T47D (cell line): ENCODE data around the gene ADH6.

Source experiments
- DNase-seq, 2 experiments: peaks; one replicate each; pipeline versions ENCODE4 v3.0.0 to v3.0.0-alpha.2; 2011 to 2012; ENCODE audit warnings: low read depth in 1 of 2, low spot score in 1 of 2
- JUND ChIP-seq: IDR thresholded peaks from 2 replicates; pipeline ENCODE4 v1.6.1; 2012; ENCODE audit warnings: low read depth
- in situ Hi-C: cut with HindIII; loops from 2 replicates; pipeline ENCODE4 v1.10.0; 2016; ENCODE audit warnings: low sequenced_read_pairs, low pct_unique_long_range_greater_than_20kb

ADH6 gene

DNA sequence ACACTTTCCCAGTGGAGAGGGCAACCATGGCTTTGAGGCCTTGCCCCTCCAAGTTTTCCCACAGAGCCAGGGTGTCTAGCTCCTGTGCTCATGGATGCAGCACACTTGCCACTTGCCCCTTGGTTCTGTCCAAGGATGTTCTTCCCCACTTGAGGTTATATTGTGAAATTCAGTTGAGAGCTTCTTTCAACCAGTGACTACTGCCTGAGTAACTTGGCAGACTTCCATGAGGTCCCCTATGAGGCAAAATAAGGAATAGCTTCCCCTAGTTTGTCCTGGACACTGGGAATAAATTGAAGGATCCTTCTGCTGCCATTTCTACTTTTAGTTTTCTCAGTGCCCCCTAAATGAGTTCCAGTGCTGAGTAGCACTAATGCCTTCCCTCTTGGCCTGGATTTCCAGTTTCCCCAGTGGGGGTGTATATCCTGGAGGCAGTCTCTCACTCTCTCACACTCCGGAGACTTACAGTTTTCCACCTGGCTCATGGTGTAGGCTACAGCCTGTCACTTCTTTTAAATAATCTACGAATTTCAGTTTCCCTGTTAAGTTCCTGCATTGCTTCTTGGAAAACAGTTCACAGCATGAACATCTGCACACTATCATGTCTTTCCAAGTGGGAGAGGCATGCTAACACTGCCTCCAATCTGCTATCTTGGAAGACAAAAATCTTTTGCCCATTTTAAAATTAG is 38.5 kb downstream of the ADH6 start:
- no peak for DNase-seq
- no peak for TF ChIP-seq JUND
- in situ Hi-C loops, result no loop called here

DNA sequence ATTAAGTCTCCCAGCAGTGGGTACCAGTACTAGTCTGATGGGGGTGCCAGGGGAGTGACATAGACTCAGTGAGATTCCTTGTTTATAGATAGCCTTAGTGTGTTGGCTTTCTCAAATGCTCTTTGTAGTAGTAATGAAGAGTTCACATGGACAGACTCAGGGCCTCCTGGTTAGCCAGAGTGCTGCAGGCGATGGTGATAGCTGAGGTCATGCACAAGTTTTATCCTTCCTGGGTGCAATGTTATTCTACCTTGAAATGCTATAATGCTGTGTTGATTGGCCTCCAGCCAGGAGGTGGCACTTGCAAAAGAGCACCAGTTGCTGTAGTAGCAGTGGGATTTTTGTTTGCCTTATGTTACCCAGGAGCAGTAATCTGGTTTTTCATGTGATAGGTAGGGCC is 39.4 kb downstream of the ADH6 start:
- no peak for TF ChIP-seq JUND
- in situ Hi-C loops, result no loop called here
- no peak for DNase-seq

DNA sequence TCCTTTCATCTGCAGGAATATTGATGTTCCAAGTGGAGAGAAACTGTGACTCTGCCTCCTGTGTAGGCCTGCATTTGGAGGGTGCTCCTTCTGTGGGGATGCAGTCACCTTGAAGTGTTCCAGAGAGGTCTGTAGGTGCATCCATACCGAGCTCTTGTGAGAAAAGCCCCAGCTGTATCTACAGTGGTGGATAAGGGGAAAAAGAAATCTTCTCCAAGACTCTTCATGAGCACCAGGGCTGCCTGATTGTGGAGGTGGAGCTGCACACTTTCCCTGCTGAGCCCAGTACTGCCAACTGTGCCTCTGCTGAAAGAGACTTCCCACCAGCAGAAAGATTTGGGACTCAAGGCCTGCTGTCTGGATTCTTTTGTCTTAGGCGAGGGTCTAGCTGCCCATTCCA is 39.9 kb downstream of the ADH6 start:
- no peak for TF ChIP-seq JUND
- in situ Hi-C loops, result no loop called here
- no peak for DNase-seq

DNA sequence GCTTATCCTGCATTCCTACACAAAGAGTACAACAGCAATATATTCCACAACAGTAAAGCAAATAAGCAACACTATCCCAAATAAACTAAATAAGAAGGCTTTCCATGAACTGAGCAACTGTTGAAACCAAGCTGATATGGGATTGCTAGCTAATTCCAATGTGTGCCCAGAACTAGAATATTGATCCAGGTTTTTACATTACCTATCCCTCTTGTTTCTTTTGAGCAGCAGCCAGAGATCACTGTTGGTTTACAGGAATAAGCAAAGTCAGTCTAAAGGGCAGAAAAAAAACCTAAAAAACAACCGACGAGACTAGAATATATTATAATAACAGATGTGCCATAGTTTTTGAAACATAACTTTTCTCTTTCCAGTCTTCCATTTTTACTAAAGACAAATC is 52.5 kb downstream of the ADH6 start:
- in situ Hi-C loops, result no loop called here
- no peak for DNase-seq
- no peak for TF ChIP-seq JUND

DNA sequence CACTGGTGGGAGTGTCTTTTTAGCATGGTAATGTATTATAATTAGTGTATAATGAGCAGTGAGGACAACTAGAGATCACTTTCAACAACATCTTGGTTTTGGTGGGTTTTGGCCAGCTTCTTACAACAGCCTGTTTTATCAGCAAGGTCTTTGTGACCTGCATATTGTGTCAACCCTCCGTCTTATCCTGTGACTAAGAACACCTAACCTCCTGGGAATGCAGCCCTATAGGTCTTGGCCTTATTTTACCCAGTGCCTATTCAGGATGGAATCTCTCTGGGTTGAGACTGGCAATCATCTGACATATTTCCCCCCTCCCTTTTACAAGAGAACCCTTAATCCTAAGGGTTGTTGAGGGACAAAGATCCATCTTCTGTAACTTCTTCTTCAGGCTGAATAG is 53.1 kb downstream of the ADH6 start:
- no peak for TF ChIP-seq JUND
- in situ Hi-C loops, result no loop called here
- no peak for DNase-seq

DNA sequence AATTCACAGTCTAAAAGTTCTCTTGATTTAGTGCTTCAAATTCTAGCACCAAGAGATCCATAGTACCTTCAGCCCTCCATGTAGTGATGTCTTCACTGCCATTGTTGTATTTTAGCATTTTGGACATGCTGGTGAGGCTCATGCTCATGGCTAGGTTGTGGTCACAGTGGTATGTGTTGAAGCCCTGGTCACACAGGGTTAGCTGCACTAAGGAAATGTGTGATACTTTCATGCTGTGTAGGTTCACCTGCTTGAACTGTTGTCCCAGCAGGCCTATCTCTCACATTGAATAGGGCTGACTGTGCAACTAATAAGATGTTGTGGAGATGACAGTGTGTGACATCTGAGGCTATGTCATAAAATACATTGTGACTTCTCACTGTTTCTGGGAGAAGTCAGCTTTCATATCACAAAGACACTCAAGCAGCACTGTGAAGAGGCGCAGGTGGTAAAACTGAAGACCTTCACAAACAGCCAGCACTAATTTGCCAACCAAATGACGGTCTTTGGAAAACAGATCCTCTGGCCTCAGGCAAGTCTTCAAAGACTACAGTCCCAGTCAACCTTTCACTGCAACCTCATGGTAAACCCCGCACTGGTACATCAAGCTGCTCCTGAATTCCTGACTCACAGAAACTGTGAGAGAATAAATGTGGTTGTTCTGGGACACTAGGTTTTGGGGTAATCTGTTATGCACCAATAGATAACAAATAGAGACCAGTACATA is 57.5 kb downstream of the ADH6 start:
- in situ Hi-C loops, result no loop called here
- no peak for DNase-seq
- TF ChIP-seq JUND, result no peak

DNA sequence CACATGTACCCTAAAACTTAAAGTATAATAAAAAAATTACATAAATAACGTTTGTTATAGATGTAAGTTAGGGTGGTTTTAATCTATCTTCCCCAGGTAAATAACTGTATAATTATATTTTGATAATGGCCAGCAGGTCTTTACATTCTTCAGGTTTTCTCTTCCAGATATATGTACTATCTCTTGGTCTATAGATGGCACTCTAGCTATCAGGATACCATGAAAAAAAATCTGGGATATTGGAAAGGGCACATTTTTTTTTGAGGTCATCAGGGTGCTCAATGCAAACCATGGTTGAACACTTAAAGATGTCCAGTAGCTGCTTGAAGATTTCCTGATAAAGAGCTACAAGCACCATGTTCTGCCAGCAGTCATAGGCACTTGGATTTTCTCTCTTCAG is 59.3 kb downstream of the ADH6 start:
- in situ Hi-C loops, result no loop called here
- DNase-seq, result no peak
- TF ChIP-seq JUND, result no peak

DNA sequence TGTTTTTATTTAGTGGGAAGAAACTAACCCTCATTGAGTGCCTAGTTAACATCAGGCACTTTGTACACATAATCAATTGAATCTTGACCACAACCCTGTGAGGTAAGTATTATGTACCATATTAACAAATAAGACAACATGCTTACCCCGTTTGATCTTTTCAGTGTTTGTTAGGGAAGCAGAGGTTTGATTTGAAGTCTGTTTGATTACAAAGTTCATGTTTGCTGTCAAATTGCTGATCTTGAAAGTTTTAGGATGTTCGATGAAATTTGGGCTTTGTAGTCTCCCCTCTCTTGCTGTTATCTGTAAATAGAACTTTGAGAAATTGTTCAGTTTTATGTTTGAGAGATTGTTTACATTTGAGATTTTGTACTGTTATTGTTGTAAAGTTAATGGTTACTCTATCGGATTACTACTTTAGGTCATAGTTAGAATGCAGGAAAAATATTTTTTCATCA is 61.5 kb downstream of the ADH6 start:
- DNase-seq, result no peak
- in situ Hi-C loops, result no loop called here
- no peak for TF ChIP-seq JUND

DNA sequence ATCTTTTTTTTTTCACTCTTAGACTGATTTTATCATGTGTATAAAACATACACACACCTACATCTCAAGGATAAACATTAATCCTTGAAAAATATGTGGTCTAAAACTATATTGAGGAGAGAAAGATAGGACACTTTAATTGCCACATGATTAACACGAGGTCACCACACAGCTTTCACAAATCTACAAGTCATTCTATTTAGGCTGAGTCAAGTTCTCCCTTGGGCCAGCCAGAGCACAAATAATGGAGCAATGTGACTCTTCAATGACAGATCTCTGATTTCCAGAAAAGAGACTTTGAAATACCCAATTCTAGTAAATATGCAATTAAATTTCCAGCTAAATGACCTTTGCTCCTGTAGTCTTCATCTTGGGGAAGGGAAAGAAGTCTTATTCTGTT is 62.1 kb downstream of the ADH6 start:
- DNase-seq, result no peak
- in situ Hi-C loops, result no loop called here
- TF ChIP-seq JUND, result no peak

DNA sequence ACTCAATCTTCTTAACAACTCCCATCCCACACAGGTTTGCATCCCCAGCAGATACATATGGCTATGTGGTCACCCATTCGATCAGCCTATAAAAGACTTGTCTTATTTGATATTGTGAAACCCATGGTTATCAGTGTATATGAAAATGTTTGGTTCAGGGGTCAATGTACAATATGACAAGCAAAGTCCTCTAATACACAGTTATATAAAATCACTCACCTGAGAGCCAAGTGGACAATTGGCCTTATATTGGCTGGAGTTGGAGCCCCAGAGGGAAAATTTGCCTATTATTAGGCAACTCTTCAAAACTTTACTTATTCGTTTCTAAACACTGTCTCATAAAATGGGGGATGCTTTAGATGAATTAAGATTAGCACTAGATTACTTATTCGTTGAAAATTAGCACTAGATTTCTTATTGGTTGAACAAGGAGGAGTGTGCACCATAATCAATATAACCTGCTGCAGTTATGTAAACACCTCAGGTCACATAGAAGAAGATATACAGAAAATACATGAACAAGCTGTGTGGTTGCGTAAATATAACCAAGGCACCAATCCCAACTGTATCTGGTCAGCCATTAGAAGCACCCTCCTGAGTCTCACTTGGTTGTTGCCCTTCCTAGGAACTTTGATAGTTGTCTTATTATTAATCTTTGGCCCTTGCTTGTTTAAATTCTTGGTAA is 64.2 kb downstream of the ADH6 start:
- no peak for DNase-seq
- in situ Hi-C loops, result no loop called here
- TF ChIP-seq JUND, result no peak
